WI38 (cell line): ENCODE results near the gene CASKIN1.

ENCODE experiments used
- H3K4me3 ChIP-seq: 2 replicates; pipeline ENCODE4 v1.5.1; 2011; ENCODE audit warnings: low read depth, mild to moderate bottlenecking, control low read depth, low read length
- CTCF ChIP-seq: IDR thresholded peaks from 2 replicates; pipeline ENCODE4 v1.5.1; 2012; ENCODE audit warnings: low read depth, mild to moderate bottlenecking, control low read depth, low read length

Gene CASKIN1

DNA sequence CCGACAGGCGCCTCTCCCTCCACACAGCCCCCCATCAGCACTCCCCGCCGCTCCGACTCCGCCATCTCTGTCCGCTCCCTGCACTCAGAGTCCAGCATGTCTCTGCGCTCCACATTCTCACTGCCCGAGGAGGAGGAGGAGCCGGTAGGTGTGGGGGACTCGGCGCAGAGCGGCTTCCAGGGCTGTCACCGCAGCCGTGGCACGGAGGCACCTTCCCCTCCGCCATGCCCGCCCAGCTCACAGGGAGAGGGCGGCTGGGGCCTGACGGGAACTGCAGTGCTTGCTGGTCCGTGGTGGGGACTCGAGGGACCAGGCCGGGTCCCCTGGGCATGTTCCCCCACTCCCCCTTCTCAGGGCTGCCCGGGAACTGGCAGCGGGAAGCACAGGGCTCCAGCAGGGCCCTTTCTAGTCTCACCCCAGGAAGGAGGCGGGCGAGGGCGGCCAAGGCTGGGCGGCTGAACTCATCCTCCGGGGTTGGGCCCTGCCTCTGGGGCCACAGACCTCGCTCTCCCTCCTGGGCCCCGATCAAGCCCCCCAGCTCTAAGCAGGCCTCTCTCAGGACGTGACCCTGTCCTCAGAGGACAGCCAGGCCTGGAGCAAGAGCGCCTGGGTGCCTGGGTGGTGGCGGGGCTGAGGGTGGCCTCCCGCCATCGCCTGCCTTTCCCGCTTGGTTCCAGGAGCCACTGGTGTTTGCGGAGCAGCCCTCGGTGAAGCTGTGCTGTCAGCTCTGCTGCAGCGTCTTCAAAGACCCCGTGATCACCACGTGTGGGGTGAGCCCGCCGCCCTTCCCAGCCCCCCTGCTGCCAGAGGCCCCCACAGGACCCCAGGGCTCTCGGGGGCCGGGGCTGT lies 25.6 kb downstream of the CASKIN1 start:
- no peak overlapping the region for H3K4me3 ChIP-seq
- TF ChIP-seq CTCF: no peak

DNA sequence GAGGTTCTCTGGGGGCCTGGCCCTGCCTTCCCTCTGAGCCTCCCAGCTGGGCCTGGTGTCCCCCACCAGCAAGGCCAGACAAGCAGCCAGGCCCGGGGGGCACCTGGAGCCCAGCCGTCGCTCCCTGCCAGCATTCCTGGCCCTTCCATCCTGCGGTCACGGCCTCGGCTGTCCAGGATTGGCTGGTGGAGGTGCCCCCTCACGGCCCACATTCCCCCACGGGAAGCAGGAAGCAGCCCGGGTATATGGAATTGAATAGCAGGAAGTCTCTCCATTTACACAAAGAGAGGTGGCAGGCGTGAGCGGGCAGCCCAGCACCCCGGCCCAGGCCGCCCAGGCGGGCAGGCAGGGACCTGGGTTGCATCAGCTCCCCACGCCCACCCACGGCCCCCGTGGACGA lies 26.3 kb downstream of the CASKIN1 start:
- no peak for TF ChIP-seq CTCF
- H3K4me3 ChIP-seq: no peak overlapping the region

DNA sequence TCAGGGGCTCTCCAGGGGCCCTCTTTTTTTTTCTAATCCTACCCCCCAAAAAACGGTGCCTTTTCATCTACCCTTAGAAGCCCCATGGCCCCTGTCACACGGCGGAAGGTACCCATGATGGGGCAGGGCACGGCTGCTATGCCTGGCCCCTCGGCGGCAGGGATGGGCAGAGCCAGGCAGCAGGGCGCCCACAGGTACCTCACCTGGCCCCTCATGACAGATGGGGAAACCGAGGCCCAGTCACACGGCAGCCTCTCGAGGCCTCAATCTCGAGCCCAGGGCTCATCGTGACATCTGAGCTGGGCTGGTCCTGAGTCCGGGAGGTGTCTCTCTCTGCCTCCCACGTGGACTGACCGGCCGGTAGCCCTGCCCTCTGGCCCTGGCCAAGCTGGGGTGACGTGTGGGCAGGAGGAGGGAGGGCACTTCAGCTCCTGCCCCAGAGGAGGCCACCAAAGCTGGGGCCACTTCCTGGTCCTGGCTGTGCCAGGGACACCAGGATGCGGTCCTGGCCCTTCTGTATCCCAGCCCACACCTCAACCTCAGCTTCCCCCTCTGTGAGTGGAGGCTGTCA lies 29.3 kb downstream of the CASKIN1 start:
- H3K4me3 ChIP-seq: no peak overlapping the region
- no peak for TF ChIP-seq CTCF

DNA sequence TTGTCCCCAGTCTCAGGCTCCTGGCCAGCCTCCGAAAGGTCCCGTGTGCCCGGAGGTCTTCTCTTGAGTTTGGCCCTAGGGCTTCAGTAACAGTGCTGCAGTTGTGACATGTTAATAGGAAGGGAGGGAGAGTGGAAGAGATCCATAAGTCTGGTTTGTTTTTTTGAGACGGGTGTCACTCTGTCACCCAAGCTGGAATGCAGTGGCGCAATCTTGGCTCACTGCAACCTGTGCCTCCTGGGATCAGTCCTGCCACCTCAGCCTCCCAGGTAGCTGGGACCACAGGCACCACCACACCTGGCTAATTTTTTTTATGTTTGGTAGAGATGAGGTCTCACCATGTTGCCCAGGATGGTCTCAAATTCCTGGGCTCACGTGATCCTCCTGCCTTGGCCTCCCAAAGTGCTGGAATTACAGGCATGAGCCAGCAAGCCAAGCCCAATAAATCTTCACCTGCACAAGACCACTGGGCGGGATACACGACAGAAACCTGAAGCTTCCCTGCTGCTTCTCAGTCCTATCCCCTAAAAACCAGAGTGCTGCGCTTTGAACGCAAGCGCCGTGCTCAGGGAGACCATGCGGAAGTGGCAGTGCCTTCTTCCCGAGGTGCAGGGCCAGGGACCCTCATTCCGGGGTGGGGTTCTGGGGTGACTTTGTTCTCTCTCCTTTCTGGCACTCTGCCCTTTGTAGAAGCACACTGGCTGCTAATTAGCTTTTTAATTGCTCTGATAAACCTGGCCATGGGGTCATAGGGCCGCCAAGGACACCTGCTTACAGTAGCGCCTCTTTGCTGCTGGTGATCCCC lies 29.9 kb downstream of the CASKIN1 start:
- H3K4me3 ChIP-seq: no peak overlapping the region
- no peak for TF ChIP-seq CTCF

GRCh38 chr16:2165861-2166260 lies 30.5 kb downstream of the CASKIN1 start:
- no peak for TF ChIP-seq CTCF
- H3K4me3 ChIP-seq: no peak overlapping the region

DNA sequence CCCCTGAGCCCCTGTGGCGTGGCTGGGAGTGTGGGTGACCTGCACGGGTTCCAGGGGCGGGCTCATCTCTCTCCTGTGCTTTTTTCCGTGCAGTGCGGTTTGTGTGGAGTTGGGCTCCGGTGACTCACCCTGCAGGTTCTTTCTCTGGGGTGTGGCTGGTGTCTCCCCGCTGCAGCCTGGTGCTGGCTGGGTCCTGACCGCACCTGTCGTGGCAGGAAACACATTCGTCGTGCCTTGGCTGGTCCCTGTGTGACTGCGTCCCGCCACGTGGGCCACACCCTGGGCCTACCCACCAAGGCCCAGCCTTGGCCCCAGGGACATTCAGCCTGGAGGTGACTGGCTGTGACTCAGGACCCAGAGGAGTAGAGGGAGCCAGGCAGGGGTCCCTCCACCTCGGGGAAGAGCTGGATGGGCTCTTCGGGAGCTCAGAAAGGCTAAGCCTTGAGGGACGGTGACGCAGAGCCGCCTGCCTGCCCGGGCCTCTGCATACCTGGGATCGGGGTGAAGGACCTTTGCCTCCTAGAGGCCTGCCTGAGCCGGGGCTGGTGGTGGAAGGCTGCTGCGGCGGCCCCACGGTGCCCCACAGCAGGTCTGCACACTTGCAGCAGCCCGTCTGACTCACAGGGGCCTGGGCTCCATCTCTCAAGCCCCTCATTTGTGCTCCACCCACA lies 33.1 kb downstream of the CASKIN1 start:
- no peak overlapping the region for H3K4me3 ChIP-seq
- TF ChIP-seq CTCF: no peak
